GM21390 (cell line): ENCODE measurements around the gene FAM169A.
"Not testable (repeated sequence)": the region's sequence is repeated elsewhere in the genome, so short reads cannot be mapped to it uniquely, and the experiment has no call there.

Experiments used
- ATAC-seq: cut with Tn5 transposase; IDR thresholded peaks from one replicate; pipeline ENCODE4 v1.9.1; 2021; ENCODE audit not compliant: unreplicated experiment

FAM169A gene, protein sequence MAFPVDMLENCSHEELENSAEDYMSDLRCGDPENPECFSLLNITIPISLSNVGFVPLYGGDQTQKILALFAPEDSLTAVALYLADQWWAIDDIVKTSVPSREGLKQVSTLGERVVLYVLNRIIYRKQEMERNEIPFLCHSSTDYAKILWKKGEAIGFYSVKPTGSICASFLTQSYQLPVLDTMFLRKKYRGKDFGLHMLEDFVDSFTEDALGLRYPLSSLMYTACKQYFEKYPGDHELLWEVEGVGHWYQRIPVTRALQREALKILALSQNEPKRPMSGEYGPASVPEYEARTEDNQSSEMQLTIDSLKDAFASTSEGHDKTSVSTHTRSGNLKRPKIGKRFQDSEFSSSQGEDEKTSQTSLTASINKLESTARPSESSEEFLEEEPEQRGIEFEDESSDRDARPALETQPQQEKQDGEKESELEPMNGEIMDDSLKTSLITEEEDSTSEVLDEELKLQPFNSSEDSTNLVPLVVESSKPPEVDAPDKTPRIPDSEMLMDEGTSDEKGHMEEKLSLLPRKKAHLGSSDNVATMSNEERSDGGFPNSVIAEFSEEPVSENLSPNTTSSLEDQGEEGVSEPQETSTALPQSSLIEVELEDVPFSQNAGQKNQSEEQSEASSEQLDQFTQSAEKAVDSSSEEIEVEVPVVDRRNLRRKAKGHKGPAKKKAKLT

DNA sequence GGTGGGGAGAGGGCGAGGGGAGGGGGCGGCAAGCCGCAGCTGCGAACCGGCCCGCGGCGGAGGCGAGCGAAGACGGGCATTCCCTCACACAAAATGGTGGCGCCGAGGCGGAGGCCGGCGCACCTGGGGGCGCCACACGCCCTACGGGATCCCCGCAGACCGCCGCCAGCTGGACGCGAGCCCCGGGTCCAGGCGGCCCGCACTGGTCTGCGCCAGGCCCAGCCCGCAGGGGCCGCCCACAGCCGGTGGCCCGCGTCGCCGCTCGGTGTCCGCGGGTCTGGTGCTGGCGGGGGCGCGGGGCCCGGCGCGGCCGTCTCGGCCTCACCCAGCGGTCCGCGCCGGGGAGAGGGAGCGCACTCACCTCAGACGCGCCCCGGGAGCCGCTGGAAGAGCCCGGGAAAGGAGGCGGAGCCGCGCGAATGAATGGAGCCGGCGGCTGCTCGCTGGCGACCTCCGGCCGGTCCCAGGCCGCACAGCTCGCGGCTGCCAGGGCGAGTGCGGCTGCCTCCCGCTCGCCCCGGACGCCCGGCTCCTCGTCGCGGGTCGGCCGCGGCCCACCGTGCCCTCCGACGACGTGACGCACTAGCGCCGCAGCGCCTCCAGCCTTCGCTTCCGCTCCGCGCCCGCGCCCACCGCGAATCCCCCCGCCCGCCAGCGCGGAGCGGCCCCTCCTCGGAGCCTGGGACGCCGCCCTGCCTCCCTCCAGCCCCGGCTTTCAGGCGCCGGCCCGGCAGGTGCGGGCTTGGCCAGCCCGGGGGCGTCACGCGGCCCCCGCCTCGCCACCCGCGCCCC lies at the start of gene FAM169A:
TSS of gene FAM169A (minus strand) at position 584 of the 792 bp plus-strand sequence. CDS start 24,711 bp downstream, outside the sequence.
- ATAC-seq, result no peak

DNA sequence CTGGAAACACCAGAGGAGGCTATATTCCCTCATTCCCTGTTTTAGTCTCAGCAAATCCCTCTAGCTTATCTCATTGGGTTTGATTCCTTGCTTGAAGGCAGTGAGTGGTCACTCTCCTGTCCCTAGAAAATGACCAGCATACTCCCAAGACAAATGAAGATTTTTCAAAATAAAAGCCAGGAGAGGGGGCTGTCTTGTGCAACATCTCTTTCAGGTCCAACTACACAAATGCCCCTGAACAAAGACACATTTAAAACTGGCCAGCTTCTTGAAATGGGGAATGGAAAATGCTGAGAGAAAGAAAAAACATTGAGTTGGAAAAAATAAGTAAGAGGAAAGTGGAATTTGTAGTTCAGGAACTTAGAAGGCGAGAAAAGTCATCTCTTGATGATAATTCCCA lies 49.3 kb upstream of the FAM169A start:
- no peak for ATAC-seq

DNA sequence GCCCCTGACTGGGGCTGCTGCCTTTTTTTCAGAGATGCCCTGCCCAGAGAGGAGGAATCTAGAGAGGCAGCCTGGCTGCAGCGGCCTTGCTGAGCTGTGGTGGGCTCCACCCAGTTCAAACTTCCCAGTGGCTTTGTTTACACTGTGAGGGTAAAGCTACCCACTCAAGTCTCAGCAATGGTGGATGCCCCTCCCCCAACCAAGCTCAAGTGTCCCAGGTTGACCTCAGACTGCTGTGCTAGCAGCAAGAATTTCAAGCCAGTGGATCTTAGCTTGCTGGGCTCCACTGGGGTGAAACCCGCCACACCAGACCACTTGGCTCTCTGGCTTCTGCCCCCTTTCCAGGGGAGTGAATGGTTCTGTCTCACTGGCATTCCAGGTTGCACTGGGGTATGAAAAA lies 45.2 kb upstream of the FAM169A start:
- not testable (repeated sequence) for ATAC-seq

DNA sequence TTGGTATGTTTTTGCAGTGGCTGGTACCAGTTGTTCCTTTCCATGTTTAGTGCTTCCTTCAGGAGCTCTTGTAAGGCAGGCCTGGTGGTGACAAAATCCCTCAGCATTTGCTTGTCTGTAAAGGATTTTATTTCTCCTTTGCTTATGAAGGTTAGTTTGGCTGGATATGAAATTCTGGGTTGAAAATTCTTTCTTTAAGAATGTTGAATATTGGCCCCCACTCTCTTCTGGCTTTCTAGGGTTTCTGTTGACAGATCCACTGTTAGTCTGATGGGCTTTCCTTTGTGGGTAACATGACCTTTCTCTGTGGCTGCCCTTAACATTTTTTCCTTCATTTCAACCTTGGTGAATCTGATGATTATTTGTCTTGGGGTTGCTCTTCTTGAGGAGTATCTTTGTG lies 43.7 kb upstream of the FAM169A start:
- ATAC-seq, result not testable (repeated sequence)

DNA sequence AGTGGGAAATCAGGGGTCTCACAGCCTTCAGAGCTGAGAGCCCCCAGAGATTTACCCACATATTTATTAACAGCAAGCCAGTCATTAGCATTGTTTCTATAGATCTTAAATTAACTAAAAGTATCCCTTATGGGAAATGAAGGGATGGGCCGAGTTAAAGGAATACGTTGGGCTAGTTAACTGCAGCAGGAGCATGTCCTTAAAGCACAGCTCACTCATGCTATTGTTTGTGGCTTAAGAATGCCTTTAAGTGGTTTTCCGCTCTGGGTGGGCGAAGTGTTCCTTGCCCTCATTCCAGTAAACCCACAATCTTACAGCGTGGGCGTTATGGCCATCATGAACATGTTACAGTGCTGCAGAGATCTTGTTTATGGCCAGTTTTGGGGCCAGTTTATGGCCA lies 42.0 kb upstream of the FAM169A start:
- not testable (repeated sequence) for ATAC-seq

DNA sequence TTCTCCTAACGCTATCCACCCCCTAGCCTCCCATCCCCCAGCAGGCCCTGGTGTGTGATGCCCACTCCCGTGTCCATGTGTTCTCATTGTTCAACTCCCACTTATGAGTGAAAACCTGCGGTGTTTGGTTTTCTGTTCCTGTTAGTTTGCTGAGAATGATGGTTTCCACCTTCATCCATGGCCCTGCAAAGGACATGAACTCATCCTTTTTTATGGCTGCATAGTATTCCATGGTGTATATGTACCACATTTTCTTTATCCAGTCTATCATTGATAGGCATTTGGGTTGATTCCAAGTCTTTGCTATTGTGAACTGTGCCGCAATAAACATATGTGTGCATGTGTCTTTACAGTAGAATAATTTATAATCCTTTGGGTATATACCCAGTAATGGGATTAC lies 38.5 kb upstream of the FAM169A start:
- not testable (repeated sequence) for ATAC-seq

DNA sequence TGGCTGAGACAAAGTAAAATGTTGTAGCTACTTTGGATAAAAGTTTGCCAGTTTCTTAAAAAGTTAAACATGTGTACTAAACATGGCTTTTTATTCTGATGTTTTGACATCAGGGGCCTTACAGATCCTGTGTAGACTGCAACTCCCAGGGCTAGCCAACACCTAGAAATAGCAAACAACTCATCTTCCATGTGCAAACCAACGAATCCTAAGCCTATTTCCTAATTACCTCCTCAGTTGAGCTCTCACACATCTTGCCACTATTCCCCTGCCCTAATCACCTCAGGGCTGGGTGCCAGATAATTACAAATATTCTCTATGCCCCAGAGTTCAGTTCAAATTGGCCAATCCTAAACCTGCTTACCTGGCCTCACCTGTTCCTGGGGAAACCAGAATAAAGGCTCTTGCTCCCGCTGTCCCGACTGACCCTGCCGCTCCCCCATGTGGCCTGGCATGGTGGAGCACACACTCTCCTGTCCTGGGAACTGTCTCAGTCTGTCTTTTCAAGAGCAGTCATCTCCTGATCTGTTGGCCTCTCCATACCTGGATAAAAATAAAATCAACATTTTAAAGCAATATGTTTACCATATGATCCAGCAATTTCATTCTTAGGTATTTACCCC lies 37.1 kb upstream of the FAM169A start:
- no peak for ATAC-seq

DNA sequence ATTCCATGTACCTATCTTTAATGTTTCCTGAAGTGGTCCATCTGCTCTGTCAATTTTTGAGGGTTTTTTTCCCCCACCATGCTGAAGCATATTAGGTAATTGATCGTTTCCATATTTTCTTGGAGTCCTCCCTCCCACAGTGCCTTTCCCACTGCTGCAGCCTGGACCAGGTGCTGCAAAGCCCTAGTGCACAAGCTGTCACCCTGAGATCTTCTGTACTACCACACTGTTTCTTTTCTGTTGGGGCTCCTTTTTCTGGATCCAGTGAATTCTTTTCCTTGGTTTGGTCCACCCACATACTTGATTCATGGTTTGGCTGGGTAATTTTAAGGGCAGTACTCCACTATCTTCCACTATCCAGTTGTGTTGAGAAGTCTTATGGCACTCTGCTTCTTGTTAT lies 30.9 kb upstream of the FAM169A start:
- no peak for ATAC-seq

DNA sequence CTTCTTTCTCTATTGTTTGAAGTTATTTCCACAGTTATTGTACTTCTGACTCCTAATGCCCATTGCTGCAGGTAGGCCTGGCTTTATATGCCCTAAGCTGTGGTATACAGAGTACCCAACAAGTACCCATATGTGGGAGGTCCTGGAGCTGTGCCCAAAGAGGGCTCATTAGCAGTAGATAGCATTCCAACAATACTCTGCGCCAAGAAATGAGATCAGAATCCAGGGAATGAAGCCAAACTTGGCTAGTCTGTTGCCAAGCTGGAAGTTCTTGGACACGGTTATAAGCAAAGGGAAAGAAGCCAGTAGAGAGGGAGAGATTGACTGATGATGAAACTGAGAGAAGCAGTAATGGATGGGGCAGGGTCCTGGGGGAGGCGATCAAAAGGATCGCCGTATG lies 29.7 kb upstream of the FAM169A start:
- no peak for ATAC-seq

DNA sequence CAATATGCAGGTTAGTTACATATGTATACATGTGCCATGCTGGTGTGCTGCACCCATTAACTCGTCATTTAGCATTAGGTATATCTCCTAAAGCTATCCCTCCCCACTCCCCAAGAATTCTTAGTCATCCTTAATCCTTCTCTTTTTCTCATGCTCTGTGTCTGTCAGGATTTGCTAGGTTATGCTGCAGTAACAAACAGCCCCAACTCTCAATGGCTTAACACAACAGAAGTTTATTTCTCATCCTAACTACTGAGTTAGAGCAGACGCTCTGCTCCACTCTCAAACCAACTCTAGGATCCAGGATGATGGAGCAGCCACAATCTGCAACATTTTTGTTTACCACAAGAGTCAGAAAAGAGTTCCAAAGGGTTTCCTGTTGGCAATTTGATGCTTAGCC lies 28.2 kb upstream of the FAM169A start:
- ATAC-seq, result no peak

DNA sequence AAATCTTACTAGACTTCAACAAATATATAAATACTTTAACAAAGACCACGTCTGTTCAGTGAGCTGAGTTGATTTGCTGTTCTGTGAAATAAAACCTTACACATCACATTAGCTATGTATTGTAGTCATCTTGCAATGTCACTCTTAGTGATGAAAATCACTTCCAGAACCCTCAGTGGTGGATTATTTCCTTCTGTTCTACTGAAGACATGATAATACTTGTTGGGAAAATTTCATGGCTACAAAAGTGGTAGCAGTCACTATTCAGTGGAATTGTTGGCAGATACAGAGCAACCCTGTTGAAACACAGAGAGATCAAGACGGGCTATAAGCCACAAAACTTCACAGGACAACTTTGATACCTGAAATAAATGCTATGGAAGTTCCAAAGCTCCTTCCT lies 26.7 kb upstream of the FAM169A start:
- ATAC-seq, result no peak

DNA sequence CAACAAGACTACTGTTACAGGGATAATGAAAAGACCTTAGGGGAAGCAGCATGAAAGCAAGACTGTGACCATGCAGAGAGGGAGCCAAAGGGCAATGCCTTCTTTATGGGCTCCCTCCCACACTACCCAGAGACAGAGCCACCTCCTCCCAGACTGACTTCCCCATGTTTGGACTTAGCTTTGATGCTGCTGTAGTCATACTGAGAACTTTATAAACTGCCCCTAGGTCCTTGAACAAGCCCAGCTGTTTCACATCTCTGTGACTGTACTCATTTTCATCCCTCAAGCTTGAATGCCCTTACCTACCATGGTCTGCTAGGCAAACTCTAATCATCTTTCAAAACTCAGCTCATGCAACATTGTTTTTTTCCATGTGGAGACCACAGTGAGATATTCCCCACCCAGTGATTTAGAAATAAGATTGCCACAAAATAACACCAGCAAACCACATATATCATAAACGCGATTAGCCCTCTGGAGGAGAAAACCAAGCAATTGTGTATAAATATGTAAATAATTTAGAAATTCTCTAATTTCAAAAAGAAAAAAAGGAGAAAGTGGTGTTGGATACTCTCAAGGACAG lies 23.4 kb upstream of the FAM169A start:
- ATAC-seq, result peak; percentile 70

DNA sequence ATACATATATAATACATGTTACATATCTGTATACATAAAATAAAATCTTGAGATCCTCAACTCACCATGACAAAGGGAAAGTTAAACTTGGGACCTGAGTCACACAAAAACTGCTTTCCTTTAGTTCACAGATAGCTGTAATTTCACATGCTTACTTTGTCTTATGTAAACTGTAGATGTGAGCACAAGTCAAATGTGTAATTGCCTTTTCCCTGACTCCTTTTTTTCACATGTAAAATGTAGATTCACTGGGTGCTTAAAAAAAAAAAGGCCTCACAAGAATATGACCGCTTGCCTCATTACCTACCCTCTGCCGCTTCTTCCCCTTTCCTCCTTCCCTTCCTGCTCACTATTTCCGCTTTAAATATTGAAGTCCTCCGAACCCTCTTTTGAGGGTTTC lies 21.9 kb upstream of the FAM169A start:
- no peak for ATAC-seq

DNA sequence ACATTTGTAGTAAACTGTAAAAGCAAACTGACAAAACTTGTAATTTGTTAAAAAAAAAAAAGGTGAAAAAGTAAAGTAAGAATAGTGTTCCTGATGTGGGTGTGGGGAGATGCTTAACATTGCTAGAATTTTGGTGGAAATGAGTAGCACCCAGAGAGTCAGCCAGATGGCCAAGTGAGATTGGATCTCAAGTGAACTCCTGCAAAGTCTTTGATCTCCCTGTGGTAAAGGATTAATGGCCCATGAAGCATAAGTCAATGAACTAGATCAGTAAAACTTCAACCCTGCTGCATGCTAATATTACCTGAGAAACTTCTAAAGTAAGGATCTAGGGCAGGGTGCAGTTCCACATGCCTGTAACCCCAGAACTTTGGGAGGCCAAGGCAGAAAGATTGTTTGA lies 19.0 kb upstream of the FAM169A start:
- no peak for ATAC-seq

DNA sequence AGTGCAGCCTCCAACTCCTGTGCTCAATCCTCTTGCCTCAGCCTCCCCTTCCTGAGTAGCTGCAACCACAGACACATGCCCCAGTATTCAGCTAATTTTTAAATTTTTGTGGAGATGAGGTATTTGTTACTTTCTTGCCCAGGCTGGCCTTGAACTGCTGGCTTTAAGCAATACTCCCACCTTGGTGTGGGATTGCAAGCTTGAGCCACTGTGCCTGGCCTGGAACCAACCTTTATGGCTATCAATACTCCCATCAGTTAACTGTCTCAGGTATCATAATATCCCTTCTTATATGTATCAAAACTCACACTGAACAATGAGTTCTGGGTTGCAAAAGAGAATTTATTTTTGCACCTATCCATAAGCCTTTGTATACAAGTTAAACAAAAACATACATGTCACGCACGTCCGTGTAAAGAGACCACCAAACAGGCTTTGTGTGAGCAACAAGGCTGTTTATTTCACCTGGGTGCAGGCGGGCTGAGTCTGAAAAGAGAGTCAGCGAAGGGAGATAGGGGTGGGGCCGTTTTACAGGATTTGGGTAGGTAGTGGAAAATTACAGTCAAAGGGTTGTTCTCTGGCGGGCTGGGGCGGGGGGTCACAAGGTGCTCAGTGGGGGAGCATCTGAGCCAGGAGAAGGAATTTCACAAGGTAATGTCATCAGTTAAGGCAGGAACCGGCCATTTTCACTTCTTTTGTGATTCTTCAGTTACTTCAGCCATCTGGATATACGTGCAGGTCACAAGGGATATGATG lies 16.4 kb upstream of the FAM169A start:
- not testable (repeated sequence) for ATAC-seq

DNA sequence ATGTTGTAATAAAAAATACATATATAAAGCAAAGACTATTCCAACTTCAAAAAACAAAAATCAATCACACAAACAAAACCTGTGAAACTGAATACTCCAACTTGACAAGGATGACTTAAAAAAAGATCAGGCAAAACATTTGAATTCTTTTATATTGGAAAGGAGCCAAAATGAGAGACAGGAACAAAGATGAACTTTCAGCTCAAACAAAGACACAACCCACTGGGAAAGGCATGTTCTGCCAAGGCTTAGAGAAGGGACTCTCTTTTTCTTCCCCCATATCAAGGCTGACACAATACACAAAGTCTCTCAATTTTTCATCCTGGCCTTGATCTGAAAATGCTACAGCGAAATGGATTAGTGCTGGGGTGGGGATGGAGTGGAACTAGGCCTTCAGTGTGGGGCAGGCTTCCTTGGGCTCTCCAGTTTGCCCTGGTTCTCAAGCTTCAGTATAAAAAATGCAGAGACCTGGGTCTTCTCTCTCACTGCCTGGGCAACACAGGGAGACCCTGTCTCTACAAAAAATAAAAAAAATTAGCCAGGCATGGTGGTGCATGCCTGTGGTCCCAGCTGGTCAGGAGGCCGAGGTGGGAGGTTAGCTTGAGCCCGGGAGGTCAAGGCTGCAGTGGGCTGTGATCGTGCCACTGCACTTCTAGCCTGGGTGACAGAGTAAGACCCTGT lies 11.6 kb upstream of the FAM169A start:
- ATAC-seq, result no peak

DNA sequence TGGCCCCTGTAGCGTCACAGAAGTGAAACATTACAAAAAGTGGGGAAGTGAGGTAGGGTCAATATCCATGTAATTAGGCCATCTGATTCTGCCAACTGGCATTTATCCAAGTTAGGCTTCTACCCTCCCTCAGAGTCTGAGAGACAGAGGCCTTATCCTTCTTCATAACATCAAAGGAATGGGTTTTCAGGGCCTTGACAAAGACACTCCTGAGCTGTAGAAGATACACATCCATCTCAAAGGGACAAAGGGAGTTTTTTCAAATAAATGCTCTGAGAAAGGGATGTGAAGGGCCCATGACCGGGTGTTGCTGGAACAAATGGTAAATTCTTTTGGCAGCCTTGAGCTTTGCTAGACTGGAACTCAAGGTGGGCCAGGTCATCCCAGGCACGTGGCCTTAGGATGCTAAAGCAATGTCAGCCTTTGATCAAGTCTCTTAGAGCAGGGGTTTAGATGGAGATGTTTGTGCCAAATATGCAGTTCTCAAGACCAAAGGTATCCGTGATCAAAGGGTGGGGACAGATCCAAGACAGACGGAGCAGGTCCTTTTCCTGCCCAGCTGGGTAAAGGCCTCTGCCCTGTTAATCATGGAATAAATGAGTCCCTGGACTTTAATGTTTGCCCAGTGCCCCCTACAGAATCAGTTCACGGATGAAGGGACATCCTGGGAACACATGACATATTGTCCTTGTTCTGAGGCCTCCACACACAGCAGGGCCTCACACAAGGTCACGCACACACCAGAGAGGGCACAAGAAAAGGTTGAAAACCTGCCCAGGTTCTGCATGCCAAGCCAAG lies 10.0 kb upstream of the FAM169A start:
- no peak for ATAC-seq

DNA sequence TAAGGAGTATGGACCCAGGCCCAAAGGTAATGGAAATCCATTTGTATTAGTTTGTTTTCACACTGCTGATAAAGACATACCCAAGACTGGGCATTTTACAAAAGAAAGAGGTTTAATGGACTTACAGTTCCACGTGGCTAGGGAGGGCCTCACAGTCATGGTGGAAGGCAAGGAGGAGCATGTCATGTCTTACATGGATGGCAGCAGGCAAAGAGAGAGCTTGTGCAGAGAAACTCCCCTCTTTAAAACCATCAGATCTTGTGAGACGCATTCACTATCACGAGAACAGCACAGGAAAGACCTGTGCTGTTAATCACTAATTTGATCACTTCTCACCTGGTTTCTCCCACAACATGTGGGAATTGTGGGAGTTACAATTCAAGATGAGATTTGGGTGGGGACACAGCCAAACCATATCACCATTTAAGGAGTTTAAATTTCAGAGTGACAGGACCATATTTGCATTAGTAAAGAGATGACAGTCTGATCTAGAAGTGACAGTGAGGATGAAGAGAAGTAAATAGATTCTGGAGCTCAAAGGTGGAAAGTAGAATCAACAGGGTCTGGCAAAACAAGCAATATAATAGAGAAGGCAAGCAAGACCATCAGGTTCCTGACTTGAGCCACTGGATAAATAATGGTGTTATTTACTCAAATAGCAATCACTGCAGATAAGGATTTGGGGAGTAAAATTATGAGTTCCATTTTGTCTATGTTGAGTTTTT lies 7.5 kb upstream of the FAM169A start:
- ATAC-seq, result no peak
